ENCODE measurements around the gene HIP1R. TPM values are rescaled to one million over a fixed set of nuclear protein-coding genes. Genes with fewer than 3 reads are reported as not detected.

Gene HIP1R
- total and polyA plus RNA-seq, 2 of the 8 experiments (the other 6 are each of a cell fraction or from before 2014, with no cell fraction given), result 11.2 to 14.5 TPM

- TF ChIP-seq CHD7 (IDR thresholded peaks at IDR 0.05; ENCODE audit: insufficient replicate concordance, low read length) (no peak), ATF2 (IDR thresholded peaks at IDR 0.05; ENCODE audit: low read length) (no peak), TCF12 (IDR thresholded peaks at IDR 0.05; ENCODE audit: low read depth, low read length) (no peak), PHF8 (conservative IDR thresholded peaks at IDR 0.05; ENCODE audit: low read depth, low read length) (no peak), TBP (IDR thresholded peaks at IDR 0.05; ENCODE audit: low read depth, low read length) (no peak), YY1 (IDR thresholded peaks at IDR 0.05; ENCODE audit: low read depth, low read length) (no peak), SP2 (IDR thresholded peaks at IDR 0.05; ENCODE audit: low read length) (no peak), TEAD4 (IDR thresholded peaks at IDR 0.05; ENCODE audit: low read depth, low read length) (no peak), ATF3 (IDR thresholded peaks at IDR 0.05; ENCODE audit: insufficient read depth, low read depth, low read length) (no peak), SIRT6 (IDR thresholded peaks at IDR 0.05; ENCODE audit: low read length) (no peak)
Observed at GRCh38 chr12:122785503-122785902, 49.8 kb upstream of the HIP1R start (continued).
